Mesenchymal stem cell (in vitro differentiated cells and primary cell): ENCODE data around the gene EGFL8.

Source experiments
- DNase-seq: peaks from one replicate; pipeline ENCODE4 v3.0.0-alpha.2; 2013
- H2AFZ ChIP-seq: one replicate; pipeline ENCODE4 v1.6.1; 2013; ENCODE audit warnings: low read depth, mild to moderate bottlenecking, control low read depth, inconsistent platforms, low read length, moderate library complexity
- H2AK5ac ChIP-seq: 2 replicates; pipeline ENCODE4 v1.6.1; 2013; ENCODE audit warnings: low read length, moderate library complexity, mild to moderate bottlenecking, inconsistent platforms; ENCODE audit not compliant: severe bottlenecking
- H2BK120ac ChIP-seq: one replicate; pipeline ENCODE4 v1.6.1; 2013; ENCODE audit warnings: low read depth, mild to moderate bottlenecking, inconsistent platforms, low read length, moderate library complexity
- H2BK12ac ChIP-seq, 2 experiments: one replicate each; pipeline ENCODE4 v1.6.1; 2013; ENCODE audit warnings: inconsistent platforms in 2 of 2, low read length in 2 of 2, mild to moderate bottlenecking in 2 of 2, moderate library complexity in 2 of 2, control low read depth in 1 of 2
- H2BK15ac ChIP-seq: one replicate; pipeline ENCODE4 v1.6.1; 2013; ENCODE audit warnings: mild to moderate bottlenecking, low read depth, inconsistent platforms; ENCODE audit not compliant: poor library complexity, severe bottlenecking
- H2BK5ac ChIP-seq: 2 replicates; pipeline ENCODE4 v1.6.1; 2013; ENCODE audit warnings: low read depth, mild to moderate bottlenecking, low read length, control low read depth, inconsistent platforms; ENCODE audit not compliant: poor library complexity, severe bottlenecking
- H3K14ac ChIP-seq, 2 experiments: one replicate each; pipeline ENCODE4 v1.6.1; 2013; ENCODE audit warnings: inconsistent platforms in 2 of 2, low read length in 2 of 2, control low read depth in 1 of 2, mild to moderate bottlenecking in 1 of 2, moderate library complexity in 1 of 2
- H3K18ac ChIP-seq, 2 experiments: one replicate each; pipeline ENCODE4 v1.6.1; 2013; ENCODE audit warnings: inconsistent platforms in 2 of 2, low read length in 2 of 2, control low read depth in 1 of 2, low read depth in 1 of 2, mild to moderate bottlenecking in 1 of 2
- H3K23ac ChIP-seq, 2 experiments: one replicate each; pipeline ENCODE4 v1.6.1; 2013; ENCODE audit warnings: inconsistent platforms in 2 of 2, low read length in 2 of 2, mild to moderate bottlenecking in 2 of 2, moderate library complexity in 2 of 2, control low read depth in 1 of 2
- H3K27ac ChIP-seq: 2 replicates; pipeline ENCODE4 v1.5.1; 2013; ENCODE audit warnings: mild to moderate bottlenecking, moderate library complexity, low read length, control low read depth, inconsistent platforms; ENCODE audit not compliant: poor library complexity, severe bottlenecking
- H3K27me3 ChIP-seq, 2 experiments: 2 replicates each; pipeline versions ENCODE4 v1.6.1 to v1.7.0; 2013; ENCODE audit warnings: low read length in 2 of 2, mild to moderate bottlenecking in 2 of 2, moderate library complexity in 2 of 2, control low read depth in 1 of 2, inconsistent platforms in 1 of 2; ENCODE audit not compliant: control insufficient read depth in 1 of 2, insufficient read depth in 1 of 2
- H3K36me3 ChIP-seq, 2 experiments: 2 replicates each; pipeline versions ENCODE4 v1.6.1 to v1.7.0; 2013; ENCODE audit warnings: low read length in 2 of 2, control low read depth in 1 of 2, inconsistent platforms in 1 of 2, low read depth in 1 of 2, mild to moderate bottlenecking in 1 of 2; ENCODE audit not compliant: insufficient read depth in 2 of 2, control insufficient read depth in 1 of 2
- H3K4ac ChIP-seq, 2 experiments: one replicate each; pipeline ENCODE4 v1.6.1; 2013; ENCODE audit warnings: inconsistent platforms in 2 of 2, low read length in 2 of 2, mild to moderate bottlenecking in 2 of 2, moderate library complexity in 2 of 2, control low read depth in 1 of 2, low read depth in 1 of 2
- H3K4me1 ChIP-seq: 2 replicates; pipeline ENCODE4 v1.6.1; 2013; ENCODE audit warnings: low read depth, low read length, control low read depth; ENCODE audit not compliant: control insufficient read depth, insufficient read depth
- H3K4me2 ChIP-seq: 2 replicates; pipeline ENCODE4 v1.6.1; 2013; ENCODE audit warnings: low read length, mild to moderate bottlenecking, inconsistent platforms; ENCODE audit not compliant: poor library complexity, severe bottlenecking
- H3K4me3 ChIP-seq, 2 experiments: 2 replicates each; pipeline versions ENCODE4 v1.5.1 to v1.7.0; 2013; ENCODE audit warnings: low read length in 2 of 2, mild to moderate bottlenecking in 2 of 2, control low read depth in 1 of 2, low read depth in 1 of 2; ENCODE audit not compliant: insufficient read depth in 1 of 2
- H3K79me1 ChIP-seq: replicated peaks from 2 replicates; pipeline ENCODE4 v1.6.1; 2013; ENCODE audit warnings: mild to moderate bottlenecking, control low read depth, low read length, inconsistent platforms; ENCODE audit not compliant: poor library complexity, severe bottlenecking
- H3K9ac ChIP-seq: 2 replicates; pipeline ENCODE4 v1.7.0; 2013; ENCODE audit warnings: mild to moderate bottlenecking, low read length, moderate library complexity
- H3K9me3 ChIP-seq: 2 replicates; pipeline ENCODE4 v1.7.0; 2013; ENCODE audit warnings: mild to moderate bottlenecking, low read length; ENCODE audit not compliant: control insufficient read depth
- H4K8ac ChIP-seq: one replicate; pipeline ENCODE4 v1.6.1; 2013; ENCODE audit warnings: inconsistent platforms, mild to moderate bottlenecking, low read length, moderate library complexity
- H4K91ac ChIP-seq: one replicate; pipeline ENCODE4 v1.6.1; 2013; ENCODE audit warnings: mild to moderate bottlenecking, low read length, inconsistent platforms
- WGBS: methylation state at CpG from one replicate; pipeline ENCODE4 v1.1.7; 2013; ENCODE audit warnings: mixed read lengths; 5-methylcytosine and 5-hydroxymethylcytosine counted together

Gene EGFL8

GRCh38 chr6:32177183-32177787 is 12.9 kb downstream of the EGFL8 start:
- H3K79me1 ChIP-seq = peaks cover 41% of the 10 kb centered on the region
- H3K4ac ChIP-seq = peak overlapping the region in 1 of 2 experiments; percentile 77
- H3K4me3 ChIP-seq = peak overlapping the region; percentile 39 to 99
- peak overlapping the region; percentile 42 for H2BK120ac ChIP-seq
- H3K27ac ChIP-seq = peak overlapping the region; percentile 99
- no peak for DNase-seq
- peak overlapping the region; percentile 85 for H3K4me2 ChIP-seq
- no peak overlapping the region for H3K23ac ChIP-seq
- whole genome bisulfite sequencing = under 1% methylated on average over 20 of the region's 20 CpGs
- peak overlapping the region; percentile 70 for H4K91ac ChIP-seq
- H3K18ac ChIP-seq = peak overlapping the region; percentile 58 to 90
- peak overlapping the region; percentile 55 for H2AK5ac ChIP-seq
- peak overlapping the region; percentile 92 for H3K9ac ChIP-seq
- no peak overlapping the region for H2BK12ac ChIP-seq
- peak overlapping the region; percentile 94 for H4K8ac ChIP-seq
- H2BK5ac ChIP-seq = no peak overlapping the region
- no peak overlapping the region for H2AFZ ChIP-seq
- peaks cover 20% of the 10 kb centered on the region for H3K4me1 ChIP-seq
- peaks cover 22 to 23% of the 10 kb centered on the region in 2 experiments for H3K36me3 ChIP-seq
- H2BK15ac ChIP-seq = peak overlapping the region; percentile 54
- no peaks in the 10 kb centered on the region for H3K9me3 ChIP-seq
- H3K27me3 ChIP-seq = no peaks in the 10 kb centered on the region
- H3K14ac ChIP-seq = no peak overlapping the region

GRCh38 chr6:32177788-32178546 is 13.6 kb downstream of the EGFL8 start, which contains the start of gene RNF5:
Gene RNF5, plus strand, starts transcription at chr6:32178405. Its CDS starts 107 bp downstream, at chr6:32178512.
- peak; percentile 100 for DNase-seq
- Histone ChIP-seq H3K4me1 (peaks cover 19% of the 10 kb centered on the region), H3K27ac (peak within 1 kb of the TSS; percentile 99), H3K4me2 (peak within 1 kb of the TSS; percentile 85), H2BK15ac (peak within 1 kb of the TSS; percentile 54), H4K91ac (peak within 1 kb of the TSS; percentile 70), H3K14ac (peak within 1 kb of the TSS in 1 of 2 experiments; percentile 5), H2AFZ (no peak within 1 kb of the TSS), H3K9me3 (no peaks in the 10 kb centered on the region), H4K8ac (peak within 1 kb of the TSS; percentile 94), H3K23ac (no peak within 1 kb of the TSS), H2BK12ac (peak within 1 kb of the TSS in 1 of 2 experiments; percentile 3), H3K27me3 (no peaks in the 10 kb centered on the region), H2BK5ac (no peak within 1 kb of the TSS), H3K4ac (peak within 1 kb of the TSS in 1 of 2 experiments; percentile 77), H2BK120ac (peak within 1 kb of the TSS; percentile 42), H3K36me3 (peaks cover 29 to 30% of the 10 kb centered on the region in 2 experiments), H3K18ac (peak within 1 kb of the TSS; percentile 58 to 90), H3K4me3 (peak within 1 kb of the TSS; percentile 63 to 99), H2AK5ac (peak within 1 kb of the TSS; percentile 55), H3K79me1 (peaks cover 41% of the 10 kb centered on the region), H3K9ac (peak within 1 kb of the TSS; percentile 92)
- WGBS = under 1% methylated on average over 31 of the region's 33 CpGs

- H3K18ac ChIP-seq = peak overlapping the region in 1 of 2 experiments; percentile 18
- peaks cover 37 to 38% of the 10 kb centered on the region in 2 experiments for H3K36me3 ChIP-seq
- 5% methylated on average over 24 of the region's 24 CpGs for whole genome bisulfite sequencing
- H3K79me1 ChIP-seq = peaks cover 38% of the 10 kb centered on the region
- H2AFZ ChIP-seq = no peak overlapping the region
- H3K9ac ChIP-seq = peak overlapping the region; percentile 92
- H2BK120ac ChIP-seq = no peak overlapping the region
- H3K23ac ChIP-seq = no peak overlapping the region
- H3K14ac ChIP-seq = peak overlapping the region in 1 of 2 experiments; percentile 5
- H3K9me3 ChIP-seq = no peaks in the 10 kb centered on the region
- H4K91ac ChIP-seq = no peak overlapping the region
- peak overlapping the region; percentile 28 for H3K27ac ChIP-seq
- H3K4me3 ChIP-seq = peak overlapping the region; percentile 63 to 99
- peak overlapping the region; percentile 77 for H3K4me2 ChIP-seq
- no peak overlapping the region for H2BK5ac ChIP-seq
- peak overlapping the region in 1 of 2 experiments; percentile 43 for H3K4ac ChIP-seq
- DNase-seq = no peak
- H2BK15ac ChIP-seq = no peak overlapping the region
- H3K27me3 ChIP-seq = no peaks in the 10 kb centered on the region
- peak overlapping the region; percentile 66 for H4K8ac ChIP-seq
- H2BK12ac ChIP-seq = peak overlapping the region in 1 of 2 experiments; percentile 3
- H3K4me1 ChIP-seq = peaks cover 15% of the 10 kb centered on the region
- no peak overlapping the region for H2AK5ac ChIP-seq
Measured at GRCh38 chr6:32178547-32179440, 14.4 kb downstream of the EGFL8 start.
